ENCODE measurements around the gene LZTFL1. TPM values are rescaled to one million over a fixed set of nuclear protein-coding genes. Genes with fewer than 3 reads are reported as not detected.
A peak's percentile ranks its signal among the peaks of the same experiment; 100 is the strongest.

Gene LZTFL1
- total RNA-seq, 1 donor from 2014 or later: 17.6 TPM

- H3K27me3 Mint-ChIP-seq (ENCODE audit: low read depth): no peaks in the 10 kb centered on the region
- no peak for DNase-seq (ENCODE audit: low read depth, low spot score)
- no peak for TF ChIP-seq CTCF (conservative IDR thresholded peaks at IDR 0.05)
- H3K27ac Mint-ChIP-seq (ENCODE audit: unreplicated experiment): no peak within 1 kb of the TSS
- no peak within 1 kb of the TSS for H3K4me3 Mint-ChIP-seq
- H3K36me3 Mint-ChIP-seq (ENCODE audit: low read depth): no peaks in the 10 kb centered on the region
- H3K9me3 Mint-ChIP-seq: no peaks in the 10 kb centered on the region
- H3K4me1 Mint-ChIP-seq: peaks cover 8% of the 10 kb centered on the region
These were observed 44.2 kb upstream of the LZTFL1 start, which contains the start of gene CCR9 for GRCh38 chr3:45885979-45886705. Gene CCR9, plus strand, starts transcription at chr3:45886543. Its CDS starts 8,391 bp downstream, at chr3:45894934.

GRCh38 chr3:45884368-45885201 lies 42.7 kb upstream of the LZTFL1 start:
- TF ChIP-seq CTCF (conservative IDR thresholded peaks at IDR 0.05): no peak
- no peaks in the 10 kb centered on the region for H3K9me3 Mint-ChIP-seq
- peak overlapping the region; percentile 40 for H3K27ac Mint-ChIP-seq (ENCODE audit: unreplicated experiment)
- H3K4me3 Mint-ChIP-seq: no peak overlapping the region
- no peak for DNase-seq (ENCODE audit: low read depth, low spot score)
- H3K27me3 Mint-ChIP-seq (ENCODE audit: low read depth): no peaks in the 10 kb centered on the region
- H3K36me3 Mint-ChIP-seq (ENCODE audit: low read depth): no peaks in the 10 kb centered on the region
- H3K4me1 Mint-ChIP-seq: peaks cover 8% of the 10 kb centered on the region

GRCh38 chr3:45881078-45882022 lies 39.4 kb upstream of the LZTFL1 start:
- no peak for TF ChIP-seq CTCF (conservative IDR thresholded peaks at IDR 0.05)
- Mint-ChIP-seq H3K4me3 (no peak overlapping the region), H3K36me3 (ENCODE audit: low read depth) (no peaks in the 10 kb centered on the region), H3K9me3 (no peaks in the 10 kb centered on the region), H3K4me1 (peaks cover 8% of the 10 kb centered on the region), H3K27me3 (ENCODE audit: low read depth) (no peaks in the 10 kb centered on the region), H3K27ac (ENCODE audit: unreplicated experiment) (no peak overlapping the region)
- no peak for DNase-seq (ENCODE audit: low read depth, low spot score)

GRCh38 chr3:45880725-45881077 lies 38.8 kb upstream of the LZTFL1 start:
- TF ChIP-seq CTCF (conservative IDR thresholded peaks at IDR 0.05): no peak
- H3K27ac Mint-ChIP-seq (ENCODE audit: unreplicated experiment): no peak overlapping the region
- no peak for DNase-seq (ENCODE audit: low read depth, low spot score)
- H3K4me3 Mint-ChIP-seq: no peak overlapping the region
- no peaks in the 10 kb centered on the region for H3K9me3 Mint-ChIP-seq
- no peaks in the 10 kb centered on the region for H3K36me3 Mint-ChIP-seq (ENCODE audit: low read depth)
- peaks cover 8% of the 10 kb centered on the region for H3K4me1 Mint-ChIP-seq
- no peaks in the 10 kb centered on the region for H3K27me3 Mint-ChIP-seq (ENCODE audit: low read depth)

- no peaks in the 10 kb centered on the region for H3K9me3 Mint-ChIP-seq
- no peaks in the 10 kb centered on the region for H3K27me3 Mint-ChIP-seq (ENCODE audit: low read depth)
- no peak for TF ChIP-seq CTCF (conservative IDR thresholded peaks at IDR 0.05)
- DNase-seq (ENCODE audit: low read depth, low spot score): no peak
- no peaks in the 10 kb centered on the region for H3K36me3 Mint-ChIP-seq (ENCODE audit: low read depth)
- no peak overlapping the region for H3K4me3 Mint-ChIP-seq
- H3K27ac Mint-ChIP-seq (ENCODE audit: unreplicated experiment): no peak overlapping the region
- peaks cover 4% of the 10 kb centered on the region for H3K4me1 Mint-ChIP-seq
These were observed 36.2 kb upstream of the LZTFL1 start for GRCh38 chr3:45878124-45878523.
